Type B pancreatic cell (in vitro differentiated cells): Measurements from ENCODE around the gene LRRFIP1. TPM values are rescaled to one million over a fixed set of nuclear protein-coding genes. Genes with fewer than 3 reads are reported as not detected.
"Not testable (repeated sequence)": the region's sequence is repeated elsewhere in the genome, so short reads cannot be mapped to it uniquely, and the experiment has no call there.

ENCODE experiments used
- DNase-seq: peaks from one replicate; pipeline ENCODE4 v3.0.0; 2021; ENCODE audit warnings: mixed read lengths; ENCODE audit not compliant: unreplicated experiment; ENCODE audit errors: extremely low spot score
- H3K27ac Mint-ChIP-seq: 2 replicates; pipeline ENCODE4 v1.8.0; 2021; ENCODE audit warnings: mild to moderate bottlenecking, mixed read lengths
- H3K27me3 Mint-ChIP-seq: 2 replicates; pipeline ENCODE4 v1.8.0; 2021; ENCODE audit warnings: mixed read lengths
- H3K36me3 Mint-ChIP-seq: 2 replicates; pipeline ENCODE4 v1.8.0; 2021; ENCODE audit warnings: mixed read lengths
- H3K4me1 Mint-ChIP-seq: one replicate; pipeline ENCODE4 v1.8.0; 2021; ENCODE audit warnings: mixed read lengths; ENCODE audit not compliant: unreplicated experiment
- H3K4me3 Mint-ChIP-seq: 2 replicates; pipeline ENCODE4 v1.8.0; 2021; ENCODE audit warnings: mild to moderate bottlenecking, mixed read lengths
- H3K9me3 Mint-ChIP-seq: 2 replicates; pipeline ENCODE4 v1.8.0; 2021; ENCODE audit warnings: mixed read lengths
- CTCF ChIP-seq: fragments of 200-600 bp; sonication (generic); conservative IDR thresholded peaks from 2 replicates; pipeline ENCODE4 v1.5.0; 2021; ENCODE audit warnings: antibody characterized with exemption, mild to moderate bottlenecking
- total RNA-seq: library from RNA; stranded (reverse); gene quantifications from 2 replicates; pipeline ENCODE4 v1.2.1, GENCODE V29; 2021; ENCODE audit warnings: low replicate concordance

LRRFIP1 gene
- total RNA-seq, 1 donor from 2014 or later: 53.8 TPM

DNA sequence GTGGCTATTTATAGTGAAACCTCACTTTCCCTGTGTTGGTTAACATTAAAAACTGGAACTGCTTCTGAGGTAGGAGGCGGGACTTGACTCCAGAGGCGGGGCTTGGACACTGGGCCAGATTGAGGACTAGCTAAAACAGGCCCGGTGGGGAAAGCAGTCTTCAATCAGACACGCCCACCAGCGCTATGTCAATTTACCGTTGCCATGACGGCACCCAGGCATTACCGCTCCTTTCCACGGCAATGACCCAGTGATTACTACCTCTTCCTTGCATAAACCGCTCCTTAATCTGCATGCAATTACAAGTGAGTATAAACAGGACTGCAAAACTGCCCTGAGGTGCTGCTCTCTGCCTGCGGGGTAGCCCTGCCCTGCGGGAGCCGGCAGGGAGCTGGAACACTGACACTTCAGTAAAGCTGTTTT, 35.3 kb downstream of the LRRFIP1 start:
- no peaks in the 10 kb centered on the region for H3K9me3 Mint-ChIP-seq
- H3K4me3 Mint-ChIP-seq: peak overlapping the region; percentile 64
- peaks cover 42% of the 10 kb centered on the region for H3K4me1 Mint-ChIP-seq
- TF ChIP-seq CTCF: no peak
- no peak for DNase-seq
- H3K36me3 Mint-ChIP-seq: peaks cover 3% of the 10 kb centered on the region
- no peaks in the 10 kb centered on the region for H3K27me3 Mint-ChIP-seq
- peak overlapping the region; percentile 82 for H3K27ac Mint-ChIP-seq

DNA sequence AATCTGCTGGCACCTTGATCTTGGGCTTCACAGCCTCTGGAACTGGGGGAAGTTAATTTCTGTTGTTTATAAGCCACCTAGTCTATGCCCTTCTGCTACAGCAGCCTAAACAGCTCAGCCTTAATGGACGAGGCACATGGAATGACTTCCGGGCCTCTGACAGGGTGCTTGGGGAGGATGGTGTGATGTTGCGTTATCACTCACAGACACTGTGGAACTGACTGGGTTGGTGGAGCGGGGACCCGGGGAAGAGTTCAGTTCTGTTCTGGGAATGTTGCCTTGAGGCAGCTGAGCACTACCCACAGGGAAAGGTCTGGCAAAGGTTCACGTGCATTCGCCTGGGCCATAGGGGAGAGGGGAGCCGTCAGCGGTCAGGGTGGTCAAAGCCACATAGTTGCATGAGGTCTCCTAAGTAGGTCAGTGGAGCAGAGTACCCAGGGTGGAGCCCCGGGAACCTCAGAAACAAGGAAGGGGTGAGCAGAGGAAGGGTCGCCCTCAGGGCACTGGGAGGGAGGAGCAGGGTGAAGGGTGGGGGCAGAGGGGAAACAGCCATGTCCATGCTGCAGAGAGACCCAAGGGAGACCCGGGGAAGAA, 36.2 kb downstream of the LRRFIP1 start:
- TF ChIP-seq CTCF: no peak
- H3K9me3 Mint-ChIP-seq: no peaks in the 10 kb centered on the region
- DNase-seq: no peak
- H3K27ac Mint-ChIP-seq: peak overlapping the region; percentile 82
- H3K4me3 Mint-ChIP-seq: peak overlapping the region; percentile 37
- H3K4me1 Mint-ChIP-seq: peaks cover 51% of the 10 kb centered on the region
- H3K27me3 Mint-ChIP-seq: no peaks in the 10 kb centered on the region
- peaks cover 7% of the 10 kb centered on the region for H3K36me3 Mint-ChIP-seq

DNA sequence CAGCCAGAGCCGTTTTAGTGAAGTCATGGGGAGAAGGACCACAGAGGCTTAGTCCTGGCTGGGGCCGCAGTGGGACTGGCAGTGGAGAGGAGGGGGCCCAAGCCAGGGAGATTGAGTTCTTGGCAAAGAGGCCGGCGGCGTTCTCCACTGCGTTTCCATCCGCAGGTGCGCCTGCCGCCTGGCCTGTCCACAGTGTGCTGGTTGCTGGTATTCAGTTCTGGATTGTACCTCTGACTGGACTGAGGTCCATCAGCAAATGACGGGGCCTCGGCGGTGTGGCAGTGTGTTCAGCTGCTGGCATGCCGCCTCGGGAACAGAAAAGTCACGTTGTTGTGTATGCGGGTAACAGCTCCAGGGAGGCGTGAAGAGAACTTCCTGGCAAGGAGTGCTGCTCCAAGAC, 36.8 kb downstream of the LRRFIP1 start:
- Mint-ChIP-seq H3K9me3 (no peaks in the 10 kb centered on the region), H3K4me3 (no peak overlapping the region), H3K27ac (no peak overlapping the region), H3K36me3 (peaks cover 7% of the 10 kb centered on the region), H3K4me1 (peaks cover 54% of the 10 kb centered on the region), H3K27me3 (no peaks in the 10 kb centered on the region)
- TF ChIP-seq CTCF: no peak
- DNase-seq: no peak

- Mint-ChIP-seq H3K9me3 (no peaks in the 10 kb centered on the region), H3K36me3 (peaks cover 7% of the 10 kb centered on the region), H3K4me1 (peaks cover 62% of the 10 kb centered on the region), H3K27me3 (no peaks in the 10 kb centered on the region), H3K4me3 (no peak overlapping the region), H3K27ac (no peak overlapping the region)
- no peak for TF ChIP-seq CTCF
- DNase-seq: no peak
Observed at GRCh38 chr2:237665713-237666143, 38.3 kb downstream of the LRRFIP1 start.

DNA sequence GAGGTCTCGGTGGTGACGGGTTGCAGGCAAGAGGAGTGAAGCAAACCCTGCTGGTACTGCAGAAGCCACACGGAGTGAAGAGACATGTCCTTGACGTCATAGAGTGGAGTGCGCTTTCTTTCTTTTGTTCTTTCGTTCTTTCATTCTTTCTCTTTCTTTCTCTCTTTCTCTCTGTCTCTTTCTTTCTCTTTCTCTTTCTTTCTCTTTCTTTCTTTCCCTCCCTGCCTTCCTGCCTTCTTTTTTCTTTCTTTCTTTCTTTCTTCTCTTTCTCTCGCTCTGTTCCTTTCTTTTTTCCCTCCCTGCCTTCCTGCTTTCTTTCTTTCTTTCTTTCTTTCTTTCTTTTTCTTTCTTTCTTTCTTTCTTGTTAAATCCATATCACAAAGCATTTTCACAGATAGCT, 39.2 kb downstream of the LRRFIP1 start:
- H3K9me3 Mint-ChIP-seq: no peaks in the 10 kb centered on the region
- H3K4me1 Mint-ChIP-seq: peaks cover 62% of the 10 kb centered on the region
- peaks cover 7% of the 10 kb centered on the region for H3K36me3 Mint-ChIP-seq
- no peak overlapping the region for H3K4me3 Mint-ChIP-seq
- no peak for TF ChIP-seq CTCF
- peak overlapping the region; percentile 42 for H3K27ac Mint-ChIP-seq
- DNase-seq: no peak
- H3K27me3 Mint-ChIP-seq: no peaks in the 10 kb centered on the region

DNA sequence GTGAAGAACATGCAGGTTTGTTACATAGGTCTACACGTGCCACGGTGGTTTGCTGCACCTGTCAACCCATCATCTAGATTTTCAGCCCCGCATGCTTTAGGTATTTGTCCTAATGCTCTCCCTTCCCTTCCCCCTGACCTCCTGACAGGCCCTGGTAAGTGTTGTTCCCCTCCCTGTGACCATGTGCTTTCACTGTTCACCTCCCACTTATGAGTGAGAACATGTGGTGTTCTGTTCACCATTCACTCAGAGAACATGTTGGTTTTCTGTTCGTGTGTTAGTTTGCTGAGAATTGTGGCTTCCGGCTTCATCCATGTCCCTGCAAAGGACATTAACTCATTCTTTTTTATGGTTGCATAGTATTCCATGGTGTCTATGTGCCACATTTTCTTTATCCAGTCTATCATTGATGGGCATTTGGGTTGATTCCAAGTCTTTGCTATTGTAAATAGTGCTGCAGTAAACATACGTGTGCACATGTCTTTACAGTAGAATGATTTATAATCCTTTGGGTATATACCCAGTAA, 39.7 kb downstream of the LRRFIP1 start:
- not testable (repeated sequence) for H3K4me3 Mint-ChIP-seq, DNase-seq, H3K36me3 Mint-ChIP-seq, H3K27me3 Mint-ChIP-seq, H3K9me3 Mint-ChIP-seq
- Mint-ChIP-seq H3K4me1 (peaks cover 61% of the 10 kb centered on the region), H3K27ac (peak overlapping the region; percentile 42)
